ENCODE results near the gene CDC25C. TPM values are rescaled to one million over a fixed set of nuclear protein-coding genes. Genes with fewer than 3 reads are reported as not detected.

CDC25C gene
- total RNA-seq, 1 experiment from 2014 or later: 14.7 TPM

- intact Hi-C loops (cut with micrococcal nuclease): no loop called here
- BruUV-seq (replicated peaks): no TSS peak
- H3K27me3 ChIP-seq (ENCODE audit: low read length): no peaks in the 10 kb centered on the region
- ATAC-seq (no peak), DNase-seq (no peak)
- no peaks in the 10 kb centered on the region for H3K4me1 ChIP-seq (ENCODE audit: insufficient read depth, low read length)
- H3F3A ChIP-seq (ENCODE audit: low read length, unreplicated experiment): no peaks in the 10 kb centered on the region
- no peak overlapping the region for H2AFZ ChIP-seq (ENCODE audit: low read length)
- H3K9me3 ChIP-seq (ENCODE audit: low read length): no peaks in the 10 kb centered on the region
- H3K4me2 ChIP-seq (ENCODE audit: low read length): no peak overlapping the region
- ChIA-PET CTCF (no interaction called here), POLR2A (ENCODE audit: unreplicated experiment) (no interaction called here)
- H3K9ac ChIP-seq (ENCODE audit: low read length): no peak overlapping the region
- H4K20me1 ChIP-seq (ENCODE audit: low read length): no peaks in the 10 kb centered on the region
- H3K4me3 ChIP-seq (ENCODE audit: low read length): no peak overlapping the region
- H3K27ac ChIP-seq (ENCODE audit: low read length): no peak overlapping the region
- no peaks in the 10 kb centered on the region for H3K36me3 ChIP-seq (ENCODE audit: low read depth, low read length)
- TF ChIP-seq CTCF (conservative IDR thresholded peaks at IDR 0.05; ENCODE audit: low read depth, low read length) (no peak), EZH2 (IDR thresholded peaks at IDR 0.05; ENCODE audit: low read length, unreplicated experiment) (no peak), EZH2phosphoT487 (IDR thresholded peaks at IDR 0.05; ENCODE audit: borderline replicate concordance, low read length) (no peak)
- H3K79me2 ChIP-seq (ENCODE audit: low read length): no peaks in the 10 kb centered on the region
- H3K9me2 ChIP-seq (replicated peaks; ENCODE audit: low read length): no peaks in the 10 kb centered on the region
Measured at GRCh38 chr5:138271281-138271680, 60.3 kb downstream of the CDC25C start.

- ChIA-PET POLR2A (ENCODE audit: unreplicated experiment) (no interaction called here), CTCF (no interaction called here)
- H3K4me2 ChIP-seq (ENCODE audit: low read length): no peak overlapping the region
- H3K4me1 ChIP-seq (ENCODE audit: insufficient read depth, low read length): no peaks in the 10 kb centered on the region
- intact Hi-C loops (cut with micrococcal nuclease): no loop called here
- no peak overlapping the region for H3K4me3 ChIP-seq (ENCODE audit: low read length)
- no peak overlapping the region for H2AFZ ChIP-seq (ENCODE audit: low read length)
- H3K79me2 ChIP-seq (ENCODE audit: low read length): no peaks in the 10 kb centered on the region
- no peak overlapping the region for H3K9ac ChIP-seq (ENCODE audit: low read length)
- H4K20me1 ChIP-seq (ENCODE audit: low read length): no peaks in the 10 kb centered on the region
- H3K36me3 ChIP-seq (ENCODE audit: low read depth, low read length): no peaks in the 10 kb centered on the region
- no TSS peak for BruUV-seq (replicated peaks)
- no peak overlapping the region for H3K27ac ChIP-seq (ENCODE audit: low read length)
- H3K9me2 ChIP-seq (replicated peaks; ENCODE audit: low read length): no peaks in the 10 kb centered on the region
- no peaks in the 10 kb centered on the region for H3K27me3 ChIP-seq (ENCODE audit: low read length)
- no peaks in the 10 kb centered on the region for H3F3A ChIP-seq (ENCODE audit: low read length, unreplicated experiment)
- TF ChIP-seq EZH2phosphoT487 (IDR thresholded peaks at IDR 0.05; ENCODE audit: borderline replicate concordance, low read length) (no peak), CTCF (conservative IDR thresholded peaks at IDR 0.05; ENCODE audit: low read depth, low read length) (no peak), EZH2 (IDR thresholded peaks at IDR 0.05; ENCODE audit: low read length, unreplicated experiment) (no peak)
- ATAC-seq (no peak), DNase-seq (no peak)
- H3K9me3 ChIP-seq (ENCODE audit: low read length): no peaks in the 10 kb centered on the region
Measured at GRCh38 chr5:138264183-138264582, 67.4 kb downstream of the CDC25C start.

- no peaks in the 10 kb centered on the region for H3F3A ChIP-seq (ENCODE audit: low read length, unreplicated experiment)
- no peaks in the 10 kb centered on the region for H3K9me2 ChIP-seq (replicated peaks; ENCODE audit: low read length)
- H3K36me3 ChIP-seq (ENCODE audit: low read depth, low read length): no peaks in the 10 kb centered on the region
- no peak overlapping the region for H3K27ac ChIP-seq (ENCODE audit: low read length)
- no peak overlapping the region for H3K4me2 ChIP-seq (ENCODE audit: low read length)
- H3K4me1 ChIP-seq (ENCODE audit: insufficient read depth, low read length): no peaks in the 10 kb centered on the region
- H3K79me2 ChIP-seq (ENCODE audit: low read length): no peaks in the 10 kb centered on the region
- BruUV-seq (replicated peaks): no TSS peak
- H3K9ac ChIP-seq (ENCODE audit: low read length): no peak overlapping the region
- DNase-seq (no peak), ATAC-seq (no peak)
- H3K4me3 ChIP-seq (ENCODE audit: low read length): no peak overlapping the region
- intact Hi-C loops (cut with micrococcal nuclease): no loop called here
- no peak overlapping the region for H2AFZ ChIP-seq (ENCODE audit: low read length)
- CTCF ChIA-PET: no interaction called here
- H3K9me3 ChIP-seq (ENCODE audit: low read length): no peaks in the 10 kb centered on the region
- POLR2A ChIA-PET (ENCODE audit: unreplicated experiment): no interaction called here
- H3K27me3 ChIP-seq (ENCODE audit: low read length): no peaks in the 10 kb centered on the region
- TF ChIP-seq CTCF (conservative IDR thresholded peaks at IDR 0.05; ENCODE audit: low read depth, low read length): no peak
- no peak for TF ChIP-seq EZH2 (IDR thresholded peaks at IDR 0.05; ENCODE audit: low read length, unreplicated experiment)
- TF ChIP-seq EZH2phosphoT487 (IDR thresholded peaks at IDR 0.05; ENCODE audit: borderline replicate concordance, low read length): no peak
- H4K20me1 ChIP-seq (ENCODE audit: low read length): no peaks in the 10 kb centered on the region
Measured at GRCh38 chr5:138263581-138263980, 68.0 kb downstream of the CDC25C start.

All from PC-3 (cell line).